ENCODE results near the gene ITGB6.

GRCh38 chr2:160224507-160224906, 24.4 kb upstream of the ITGB6 start:
- TF ChIP-seq CTCF (IDR thresholded peaks at IDR 0.05; ENCODE audit: insufficient read depth, low read length) (no peak), REST (IDR thresholded peaks at IDR 0.05; ENCODE audit: insufficient replicate concordance, low read depth) (no peak), POLR2AphosphoS5 (IDR thresholded peaks at IDR 0.05; ENCODE audit: low read depth) (no peak), SPI1 (IDR thresholded peaks at IDR 0.05; ENCODE audit: borderline replicate concordance, low read depth) (no peak), GABPA (IDR thresholded peaks at IDR 0.05; ENCODE audit: low read depth) (no peak)
